22Rv1 (cell line): ENCODE measurements around the gene CYP4B1.

ENCODE experiments used
- H3K27ac ChIP-seq: fragments of 450-650 bp; 2 replicates; pipeline ENCODE4 v1.5.1; 2017
- CTCF ChIP-seq: fragments of 450-650 bp; IDR thresholded peaks from 2 replicates; pipeline ENCODE4 v1.5.1; 2017; ENCODE audit warnings: mild to moderate bottlenecking
- ZFX ChIP-seq: fragments of 450-650 bp; IDR thresholded peaks from 2 replicates; pipeline ENCODE4 v1.6.1; 2017; ENCODE audit warnings: antibody characterized with exemption, borderline replicate concordance

CYP4B1 gene

GRCh38 chr1:46757956-46758528 is 40.8 kb upstream of the CYP4B1 start:
- H3K27ac ChIP-seq = peak overlapping the region; percentile 79
- no peak for TF ChIP-seq ZFX
- TF ChIP-seq CTCF = no peak

- H3K27ac ChIP-seq = no peak overlapping the region
- TF ChIP-seq CTCF = no peak
- no peak for TF ChIP-seq ZFX
Measured at GRCh38 chr1:46760558-46761166, 38.2 kb upstream of the CYP4B1 start.

GRCh38 chr1:46761740-46762139 is 37.1 kb upstream of the CYP4B1 start:
- TF ChIP-seq CTCF (no peak), ZFX (no peak)
- H3K27ac ChIP-seq = no peak overlapping the region

- H3K27ac ChIP-seq = no peak overlapping the region
- TF ChIP-seq CTCF (no peak), ZFX (no peak)
Measured at GRCh38 chr1:46764402-46764801, 34.4 kb upstream of the CYP4B1 start.

- H3K27ac ChIP-seq = no peak overlapping the region
- TF ChIP-seq ZFX (no peak), CTCF (no peak)
Measured at GRCh38 chr1:46767649-46768282, 31.1 kb upstream of the CYP4B1 start.

- TF ChIP-seq ZFX = no peak
- TF ChIP-seq CTCF = no peak
- no peak overlapping the region for H3K27ac ChIP-seq
Measured at GRCh38 chr1:46768445-46768844, 30.4 kb upstream of the CYP4B1 start.
